SK-N-SH (cell line): ENCODE results near the gene FGB. TPM values are rescaled to one million over a fixed set of nuclear protein-coding genes. Genes with fewer than 3 reads are reported as not detected.

Experiments used
- CTCF ChIA-PET: fragments of 300-600, 350-600 bp; formaldehyde crosslinking; extraction: SDS; loops from one replicate; lab custom pipeline; 2021; lab: Yijun Ruan, JAX
- POLR2A ChIA-PET: fragments of 350-600 bp; sonication (Branson Sonifier 250); formaldehyde crosslinking; extraction: SDS; loops from one replicate; lab custom pipeline; 2020; ENCODE audit warnings: antibody characterized with exemption, inconsistent platforms; lab: Yijun Ruan, JAX
- DNase-seq: peaks from one replicate; pipeline ENCODE4 v3.0.0; 2012
- H2AFZ ChIP-seq: fragments of 200-600 bp; sonication (generic); 2 replicates; pipeline ENCODE4 v1.8.1; 2016; ENCODE audit warnings: antibody characterized with exemption, mild to moderate bottlenecking, low read depth
- H3F3A ChIP-seq: fragments of 200-600 bp; sonication (generic); replicated peaks from 2 replicates; pipeline ENCODE3; 2016; ENCODE audit warnings: antibody characterized with exemption, mild to moderate bottlenecking; ENCODE audit not compliant: insufficient read depth
- H3K27ac ChIP-seq, 2 experiments: fragments of 200-500 bp in 1 of 2; fragments of 200-600 bp in 1 of 2; sonication (Bioruptor generic) in 1 of 2; sonication (generic), shearing (Covaris generic) in 1 of 2; 2 replicates each; pipeline versions ENCODE4 v1.5.1 to v1.6.1; 2014 to 2016; ENCODE audit warnings: low read depth in 2 of 2, inconsistent platforms in 1 of 2, low read length in 1 of 2, mild to moderate bottlenecking in 1 of 2, mixed read lengths in 1 of 2
- H3K27me3 ChIP-seq: fragments of 200-600 bp; sonication (generic), shearing (Covaris generic); 2 replicates; pipeline ENCODE4 v1.6.1; 2016; ENCODE audit warnings: mixed run types; ENCODE audit not compliant: insufficient read depth
- H3K36me3 ChIP-seq, 2 experiments: fragments of 200-500 bp in 1 of 2; fragments of 200-600 bp in 1 of 2; sonication (Bioruptor generic) in 1 of 2; sonication (generic) in 1 of 2; replicated peaks in 1 of 2; 2 replicates each; pipeline versions ENCODE3 to v1.5.1; 2014 to 2016; ENCODE audit warnings: low read length in 1 of 2, mild to moderate bottlenecking in 1 of 2; ENCODE audit not compliant: insufficient read depth in 2 of 2, control insufficient read depth in 1 of 2
- H3K4me1 ChIP-seq, 2 experiments: fragments of 200-500 bp in 1 of 2; fragments of 200-600 bp in 1 of 2; sonication (Bioruptor generic) in 1 of 2; sonication (generic), shearing (Covaris generic) in 1 of 2; 2 replicates each; pipeline versions ENCODE4 v1.5.1 to v1.6.1; 2014 to 2016; ENCODE audit warnings: low read depth in 1 of 2, low read length in 1 of 2, mixed run types in 1 of 2; ENCODE audit not compliant: insufficient read depth in 2 of 2, control insufficient read depth in 1 of 2
- H3K4me2 ChIP-seq: fragments of 200-600 bp; sonication (generic), shearing (Covaris generic); 2 replicates; pipeline ENCODE4 v1.6.1; 2017; ENCODE audit warnings: mixed run types
- H3K4me3 ChIP-seq, 2 experiments: fragments of 200-500 bp in 1 of 2; fragments of 200-600 bp in 1 of 2; sonication (Bioruptor generic) in 1 of 2; sonication (generic), shearing (Covaris generic) in 1 of 2; 2 replicates each; pipeline versions ENCODE4 v1.5.1 to v1.8.1; 2014 to 2016; ENCODE audit warnings: low read depth in 2 of 2, inconsistent platforms in 1 of 2, low read length in 1 of 2, mild to moderate bottlenecking in 1 of 2, mixed read lengths in 1 of 2, moderate library complexity in 1 of 2
- H3K79me2 ChIP-seq: fragments of 200-600 bp; sonication (generic); 2 replicates; pipeline ENCODE4 v1.8.1; 2017; ENCODE audit warnings: mild to moderate bottlenecking; ENCODE audit not compliant: insufficient read depth
- H3K9ac ChIP-seq: fragments of 200-600 bp; sonication (generic); 2 replicates; pipeline ENCODE4 v1.6.1; 2017; ENCODE audit warnings: mixed run types
- H3K9me2 ChIP-seq: fragments of 200-600 bp; sonication (generic); 2 replicates; pipeline ENCODE4 v1.6.1; 2017; ENCODE audit warnings: mixed run types
- H3K9me3 ChIP-seq: fragments of 200-600 bp; sonication (generic); 2 replicates; pipeline ENCODE4 v1.6.1; 2017; ENCODE audit warnings: mixed run types, mild to moderate bottlenecking, moderate library complexity
- H4K20me1 ChIP-seq: fragments of 200-600 bp; sonication (generic); 2 replicates; pipeline ENCODE4 v1.6.1; 2017; ENCODE audit warnings: mild to moderate bottlenecking, mixed run types; ENCODE audit not compliant: insufficient read depth
- CHD2 ChIP-seq: fragments of 150-350 bp; IDR thresholded peaks from 2 replicates; pipeline ENCODE4 v1.6.1; 2018; ENCODE audit warnings: low read length; ENCODE audit not compliant: partially characterized antibody
- FOXJ3 ChIP-seq: sonication (generic); formaldehyde crosslinking; IDR thresholded peaks from 2 replicates; pipeline ENCODE4 v1.5.1; 2020; ENCODE audit warnings: mild to moderate bottlenecking, missing genetic modification reagents
- GABPA ChIP-seq: IDR thresholded peaks from 2 replicates; pipeline ENCODE4 v1.4.0; 2012; ENCODE audit warnings: low read depth, mild to moderate bottlenecking
- JUND ChIP-seq: IDR thresholded peaks from 2 replicates; pipeline ENCODE4 v1.4.0; 2012
- MEF2A ChIP-seq: IDR thresholded peaks from 2 replicates; pipeline ENCODE4 v1.4.0; 2012; ENCODE audit warnings: low read depth, borderline replicate concordance
- NRF1 ChIP-seq: IDR thresholded peaks from 2 replicates; pipeline ENCODE4 v1.6.1; 2012; ENCODE audit warnings: low read depth, mild to moderate bottlenecking, low read length
- POLR2AphosphoS5 ChIP-seq: IDR thresholded peaks from 2 replicates; pipeline ENCODE4 v1.6.1; 2012; ENCODE audit warnings: low read depth, low read length
- RAD21 ChIP-seq: IDR thresholded peaks from 2 replicates; pipeline ENCODE4 v1.6.1; 2012; ENCODE audit warnings: mild to moderate bottlenecking, low read length
- RXRA ChIP-seq: IDR thresholded peaks from 2 replicates; pipeline ENCODE4 v1.4.0; 2012; ENCODE audit warnings: low read depth, mild to moderate bottlenecking, borderline replicate concordance
- TAF1 ChIP-seq: IDR thresholded peaks from 2 replicates; pipeline ENCODE4 v1.6.1; 2012; ENCODE audit warnings: low read depth, mild to moderate bottlenecking, low read length, moderate library complexity, borderline replicate concordance
- TEAD4 ChIP-seq: IDR thresholded peaks from 2 replicates; pipeline ENCODE4 v1.4.0; 2012; ENCODE audit warnings: mild to moderate bottlenecking, borderline replicate concordance; ENCODE audit not compliant: insufficient read depth
- YY1 ChIP-seq: IDR thresholded peaks from 2 replicates; pipeline ENCODE4 v1.4.0; 2012; ENCODE audit warnings: low read depth, mild to moderate bottlenecking
- WGBS: methylation state at CpG from one replicate; pipeline ENCODE4 v1.1.6; 2017; ENCODE audit warnings: low lambda C conversion rate; 5-methylcytosine and 5-hydroxymethylcytosine counted together
- polyA plus RNA-seq, 3 experiments: library from polyadenylated mRNA; depleted of rRNA; stranded (reverse); fragments of >200 nt; gene quantifications; 2 replicates each; pipeline ENCODE4 v1.2.3, GENCODE V29; 2012
- TF ChIP-seq, protein P1 (sequence below): fragments of 150-350 bp; IDR thresholded peaks from 2 replicates; pipeline ENCODE4 v1.6.1; 2017; ENCODE audit warnings: antibody characterized with exemption, low read length, low read depth, borderline replicate concordance
- TF ChIP-seq, protein P2 (sequence below): IDR thresholded peaks from 2 replicates; pipeline ENCODE4 v1.4.0; 2012; ENCODE audit warnings: low read depth, borderline replicate concordance
- TF ChIP-seq, protein P3 (sequence below): IDR thresholded peaks from 2 replicates; pipeline ENCODE4 v1.6.1; 2012; ENCODE audit warnings: mild to moderate bottlenecking, low read depth, low read length, moderate library complexity

The FGB gene
- polyA plus RNA-seq, 1 of the 3 experiments (the other 2 are of a cell fraction), result not detected

DNA sequence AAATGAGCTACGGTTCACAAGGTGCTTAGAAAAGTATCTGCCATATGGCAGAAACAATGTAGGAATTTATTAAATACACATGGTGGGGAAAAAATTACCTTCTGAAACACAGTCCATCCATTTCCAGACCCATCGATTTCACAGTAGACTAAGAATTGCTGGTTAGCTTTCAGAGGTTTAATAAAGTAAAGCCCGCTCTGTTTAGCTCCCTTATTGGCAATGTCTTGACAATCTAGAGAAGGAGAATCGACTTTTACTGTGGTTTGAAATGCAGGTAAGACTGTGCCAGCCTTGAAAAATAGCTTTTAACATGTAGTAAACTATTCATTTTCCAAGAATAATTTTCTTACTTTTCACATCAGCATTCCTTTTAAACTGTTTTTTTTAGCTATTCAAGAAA lies 46.7 kb downstream of the FGB start:
- Histone ChIP-seq H3F3A (no peaks in the 10 kb centered on the region), H3K4me3 (no peak overlapping the region), H3K79me2 (no peaks in the 10 kb centered on the region), H3K36me3 (no peaks in the 10 kb centered on the region), H3K4me2 (no peak overlapping the region), H2AFZ (no peak overlapping the region), H3K27ac (no peak overlapping the region), H3K9me2 (no peaks in the 10 kb centered on the region), H3K27me3 (0 out of 2 replicates have a peak, but pooled peaks cover 5% of the 10 kb centered on the region), H3K9me3 (no peaks in the 10 kb centered on the region), H3K4me1 (no peaks in the 10 kb centered on the region), H3K9ac (no peak overlapping the region), H4K20me1 (no peaks in the 10 kb centered on the region)
- TF ChIP-seq TAF1 (no peak), NRF1 (no peak), RAD21 (no peak), CHD2 (no peak), MEF2A (no peak), FOXJ3 (no peak)
- WGBS, result 10% methylated on average over 4 of the region's 4 CpGs
- no peak for DNase-seq
- CTCF ChIA-PET, result interaction anchor here (2.1 to 3.5 kb wide), 3 partner anchors 9 to 57 kb away, joined by 11 to 13 read pairs (median 11); no protein-coding TSS in a partner anchor
- POLR2A ChIA-PET, result no interaction called here

DNA sequence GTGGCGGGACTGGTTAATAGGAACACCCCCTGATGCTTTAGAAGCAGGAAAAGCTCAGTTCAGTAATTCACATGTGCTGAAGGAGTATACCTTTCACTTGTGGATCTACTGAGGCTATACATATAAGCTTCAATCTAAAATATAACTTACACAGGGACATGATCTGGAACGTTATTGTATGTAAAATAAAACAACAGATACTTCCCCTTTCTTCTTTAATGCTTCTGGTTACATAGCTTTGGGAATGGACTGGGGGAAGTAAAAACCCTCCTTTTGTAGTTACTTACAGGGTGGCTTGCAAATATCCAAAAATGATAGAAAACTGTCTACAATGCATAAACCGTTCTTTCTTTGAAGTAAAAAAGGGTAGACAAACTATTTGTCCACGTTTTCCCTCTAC lies 47.8 kb downstream of the FGB start:
- Histone ChIP-seq H3K36me3 (no peaks in the 10 kb centered on the region), H3K79me2 (no peaks in the 10 kb centered on the region), H3K9me3 (no peaks in the 10 kb centered on the region), H3K4me1 (no peaks in the 10 kb centered on the region), H2AFZ (no peak overlapping the region), H3K9ac (no peak overlapping the region), H4K20me1 (no peaks in the 10 kb centered on the region), H3K4me3 (no peak overlapping the region), H3K27me3 (0 out of 2 replicates have a peak, but pooled peaks cover 5% of the 10 kb centered on the region), H3K4me2 (no peak overlapping the region), H3K9me2 (no peaks in the 10 kb centered on the region), H3F3A (no peaks in the 10 kb centered on the region), H3K27ac (no peak overlapping the region)
- DNase-seq, result no peak
- ChIA-PET CTCF (interaction anchor here (1.1 to 2.8 kb wide), 4 partner anchors 8 to 58 kb away, joined by 4 to 13 read pairs (median 8); no protein-coding TSS in a partner anchor), POLR2A (no interaction called here)
- TF ChIP-seq POLR2AphosphoS5 (no peak), TEAD4 (no peak), TAF1 (no peak), YY1 (no peak), RXRA (no peak), GABPA (no peak), MEF2A (no peak), JUND (no peak), NRF1 (no peak), CHD2 (no peak)
- TF ChIP-seq, protein P1, sequence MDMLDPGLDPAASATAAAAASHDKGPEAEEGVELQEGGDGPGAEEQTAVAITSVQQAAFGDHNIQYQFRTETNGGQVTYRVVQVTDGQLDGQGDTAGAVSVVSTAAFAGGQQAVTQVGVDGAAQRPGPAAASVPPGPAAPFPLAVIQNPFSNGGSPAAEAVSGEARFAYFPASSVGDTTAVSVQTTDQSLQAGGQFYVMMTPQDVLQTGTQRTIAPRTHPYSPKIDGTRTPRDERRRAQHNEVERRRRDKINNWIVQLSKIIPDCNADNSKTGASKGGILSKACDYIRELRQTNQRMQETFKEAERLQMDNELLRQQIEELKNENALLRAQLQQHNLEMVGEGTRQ, result no peak
- TF ChIP-seq, protein P2, sequence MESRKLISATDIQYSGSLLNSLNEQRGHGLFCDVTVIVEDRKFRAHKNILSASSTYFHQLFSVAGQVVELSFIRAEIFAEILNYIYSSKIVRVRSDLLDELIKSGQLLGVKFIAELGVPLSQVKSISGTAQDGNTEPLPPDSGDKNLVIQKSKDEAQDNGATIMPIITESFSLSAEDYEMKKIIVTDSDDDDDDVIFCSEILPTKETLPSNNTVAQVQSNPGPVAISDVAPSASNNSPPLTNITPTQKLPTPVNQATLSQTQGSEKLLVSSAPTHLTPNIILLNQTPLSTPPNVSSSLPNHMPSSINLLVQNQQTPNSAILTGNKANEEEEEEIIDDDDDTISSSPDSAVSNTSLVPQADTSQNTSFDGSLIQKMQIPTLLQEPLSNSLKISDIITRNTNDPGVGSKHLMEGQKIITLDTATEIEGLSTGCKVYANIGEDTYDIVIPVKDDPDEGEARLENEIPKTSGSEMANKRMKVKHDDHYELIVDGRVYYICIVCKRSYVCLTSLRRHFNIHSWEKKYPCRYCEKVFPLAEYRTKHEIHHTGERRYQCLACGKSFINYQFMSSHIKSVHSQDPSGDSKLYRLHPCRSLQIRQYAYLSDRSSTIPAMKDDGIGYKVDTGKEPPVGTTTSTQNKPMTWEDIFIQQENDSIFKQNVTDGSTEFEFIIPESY, result no peak
- TF ChIP-seq, protein P3, sequence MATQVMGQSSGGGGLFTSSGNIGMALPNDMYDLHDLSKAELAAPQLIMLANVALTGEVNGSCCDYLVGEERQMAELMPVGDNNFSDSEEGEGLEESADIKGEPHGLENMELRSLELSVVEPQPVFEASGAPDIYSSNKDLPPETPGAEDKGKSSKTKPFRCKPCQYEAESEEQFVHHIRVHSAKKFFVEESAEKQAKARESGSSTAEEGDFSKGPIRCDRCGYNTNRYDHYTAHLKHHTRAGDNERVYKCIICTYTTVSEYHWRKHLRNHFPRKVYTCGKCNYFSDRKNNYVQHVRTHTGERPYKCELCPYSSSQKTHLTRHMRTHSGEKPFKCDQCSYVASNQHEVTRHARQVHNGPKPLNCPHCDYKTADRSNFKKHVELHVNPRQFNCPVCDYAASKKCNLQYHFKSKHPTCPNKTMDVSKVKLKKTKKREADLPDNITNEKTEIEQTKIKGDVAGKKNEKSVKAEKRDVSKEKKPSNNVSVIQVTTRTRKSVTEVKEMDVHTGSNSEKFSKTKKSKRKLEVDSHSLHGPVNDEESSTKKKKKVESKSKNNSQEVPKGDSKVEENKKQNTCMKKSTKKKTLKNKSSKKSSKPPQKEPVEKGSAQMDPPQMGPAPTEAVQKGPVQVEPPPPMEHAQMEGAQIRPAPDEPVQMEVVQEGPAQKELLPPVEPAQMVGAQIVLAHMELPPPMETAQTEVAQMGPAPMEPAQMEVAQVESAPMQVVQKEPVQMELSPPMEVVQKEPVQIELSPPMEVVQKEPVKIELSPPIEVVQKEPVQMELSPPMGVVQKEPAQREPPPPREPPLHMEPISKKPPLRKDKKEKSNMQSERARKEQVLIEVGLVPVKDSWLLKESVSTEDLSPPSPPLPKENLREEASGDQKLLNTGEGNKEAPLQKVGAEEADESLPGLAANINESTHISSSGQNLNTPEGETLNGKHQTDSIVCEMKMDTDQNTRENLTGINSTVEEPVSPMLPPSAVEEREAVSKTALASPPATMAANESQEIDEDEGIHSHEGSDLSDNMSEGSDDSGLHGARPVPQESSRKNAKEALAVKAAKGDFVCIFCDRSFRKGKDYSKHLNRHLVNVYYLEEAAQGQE, result no peak
- 2% methylated on average over 4 of the region's 4 CpGs for WGBS
